Ishikawa (cell line): ENCODE data around the gene CA12.

Experiments used
- CEBPB ChIP-seq: IDR thresholded peaks from 2 replicates; pipeline ENCODE4 v1.6.1; 2012
- CREB1 ChIP-seq: IDR thresholded peaks from 2 replicates; pipeline ENCODE4 v1.6.1; 2012; ENCODE audit warnings: low read depth
- FOXM1 ChIP-seq: IDR thresholded peaks from 2 replicates; pipeline ENCODE4 v1.6.1; 2012; ENCODE audit warnings: low read depth, borderline replicate concordance
- MAX ChIP-seq: IDR thresholded peaks from 2 replicates; pipeline ENCODE4 v1.6.1; 2012
- REST ChIP-seq: IDR thresholded peaks from 2 replicates; pipeline ENCODE4 v1.6.1; 2012; ENCODE audit warnings: low read depth, mild to moderate bottlenecking
- TCF12 ChIP-seq: IDR thresholded peaks from 2 replicates; pipeline ENCODE4 v1.6.1; 2012; ENCODE audit warnings: low read depth
- TEAD4 ChIP-seq: IDR thresholded peaks from 2 replicates; pipeline ENCODE4 v1.6.1; 2012
- YY1 ChIP-seq: IDR thresholded peaks from 2 replicates; pipeline ENCODE4 v1.6.1; 2012; ENCODE audit warnings: low read depth

DNA sequence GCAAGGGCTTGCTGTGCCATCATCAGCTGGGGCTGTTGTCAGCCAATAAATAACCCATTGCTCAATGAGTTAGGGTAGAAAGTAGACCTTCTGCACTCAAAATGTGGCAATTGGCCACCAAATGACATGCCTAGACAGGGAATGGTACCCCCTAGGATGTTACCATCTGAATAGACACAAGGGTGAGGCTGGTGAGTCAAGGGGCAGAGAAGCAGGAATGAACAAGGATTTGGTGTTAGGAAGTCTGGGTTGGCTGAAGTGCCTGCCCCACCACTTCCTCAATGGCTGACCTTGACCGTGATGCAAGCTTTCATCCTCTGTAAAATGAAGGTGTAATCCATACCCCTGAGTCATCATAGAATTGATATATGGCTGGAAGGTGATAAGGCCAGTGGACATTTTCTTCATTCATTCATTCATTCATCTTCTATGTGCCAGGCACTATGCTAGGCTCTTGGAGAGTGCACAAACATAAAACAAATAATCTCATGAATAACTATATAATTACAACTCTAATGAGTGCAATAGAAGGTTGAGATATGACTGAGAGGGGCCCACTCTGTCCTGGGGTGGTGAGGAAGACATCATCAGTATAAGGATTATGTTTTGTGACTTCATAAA lies 4.4 kb upstream of the CA12 start:
- TF ChIP-seq REST (no peak), FOXM1 (no peak), YY1 (no peak), MAX (no peak), CEBPB (no peak), TEAD4 (no peak), TCF12 (no peak), CREB1 (no peak)
